K562 (cell line): Measurements from ENCODE around the gene TEKT2. TPM values are rescaled to one million over a fixed set of nuclear protein-coding genes. Genes with fewer than 3 reads are reported as not detected.

Experiments
- DMBX1 ChIP-seq: fragments of 250-450 bp; sonication (Bioruptor Pico); IDR thresholded peaks from 2 replicates; pipeline ENCODE4 v1.8.0; 2022; ENCODE audit warnings: inconsistent platforms, mild to moderate bottlenecking, moderate library complexity, borderline replicate concordance
- ETV1 ChIP-seq: fragments of 450-650 bp; conservative IDR thresholded peaks from 2 replicates; pipeline ENCODE4 v1.6.1; 2016; ENCODE audit warnings: missing genetic modification characterization, control low read depth, low read depth, missing compliant biosample characterization
- FOSL1 ChIP-seq: fragments of 200-800 bp; sonication (Bioruptor generic); conservative IDR thresholded peaks from 2 replicates; pipeline ENCODE4 v1.6.1; 2016; ENCODE audit warnings: missing genetic modification characterization, missing compliant biosample characterization
- GATA2 ChIP-seq: sonication (generic); formaldehyde crosslinking; IDR thresholded peaks from 2 replicates; pipeline ENCODE4 v1.4.0; 2020; ENCODE audit warnings: mild to moderate bottlenecking, missing genetic modification reagents
- HIVEP1 ChIP-seq: fragments of 250-450 bp; sonication (Bioruptor Pico); IDR thresholded peaks from 2 replicates; pipeline ENCODE4 v1.4.0; 2020; ENCODE audit warnings: mild to moderate bottlenecking
- ID3 ChIP-seq, 2 experiments: fragments of 250-450 bp in 1 of 2; fragments of 450-650 bp in 1 of 2; sonication (Bioruptor Pico) in 1 of 2; IDR thresholded peaks; 2 replicates each; pipeline versions ENCODE4 v1.6.1 to v1.8.0; 2016 to 2021; ENCODE audit warnings: mild to moderate bottlenecking in 2 of 2, moderate library complexity in 2 of 2, missing compliant biosample characterization in 1 of 2, missing genetic modification characterization in 1 of 2
- ILF3 ChIP-seq: fragments of 450-650 bp; IDR thresholded peaks from 2 replicates; pipeline ENCODE4 v1.6.1; 2018; ENCODE audit warnings: antibody characterized with exemption, mild to moderate bottlenecking, moderate library complexity, borderline replicate concordance
- KLF16 ChIP-seq: IDR thresholded peaks from 2 replicates; pipeline ENCODE4 v1.6.1; 2016; ENCODE audit warnings: antibody characterized with exemption
- LARP7 ChIP-seq: fragments of 450-650 bp; IDR thresholded peaks from 2 replicates; pipeline ENCODE4 v1.6.1; 2016
- NFE2 ChIP-seq: IDR thresholded peaks from 2 replicates; pipeline ENCODE4 v1.6.1; 2014; ENCODE audit warnings: antibody characterized with exemption, low read depth
- PTRF ChIP-seq: fragments of 450-650 bp; IDR thresholded peaks from 2 replicates; pipeline ENCODE4 v1.6.1; 2016; ENCODE audit warnings: mild to moderate bottlenecking, missing genetic modification characterization, missing compliant biosample characterization
- RAD21 ChIP-seq, 2 experiments: fragments of 250-450 bp in 1 of 2; fragments of 450-650 bp in 1 of 2; sonication (Bioruptor Pico) in 1 of 2; formaldehyde crosslinking in 1 of 2; IDR thresholded peaks in 1 of 2; conservative IDR thresholded peaks in 1 of 2; 2 replicates each; pipeline versions ENCODE4 v1.4.0 to v1.8.0; 2020 to 2022; ENCODE audit warnings: mild to moderate bottlenecking in 2 of 2, moderate library complexity in 1 of 2
- RB1 ChIP-seq: fragments of 450-650 bp; IDR thresholded peaks from 2 replicates; pipeline ENCODE4 v1.6.1; 2017; ENCODE audit warnings: low read depth, mild to moderate bottlenecking
- RNF2 ChIP-seq: sonication (generic); IDR thresholded peaks from 2 replicates; pipeline ENCODE4 v1.6.1; 2016
- SIRT6 ChIP-seq: IDR thresholded peaks from one replicate; pipeline ENCODE4 v1.6.1; 2012; ENCODE audit warnings: low read depth, mild to moderate bottlenecking, control low read depth, inconsistent platforms, low read length, moderate library complexity
- SNRNP70 ChIP-seq: fragments of 200-400 bp; formaldehyde crosslinking; optimal IDR thresholded peaks from 2 replicates; pipeline ENCODE3; 2017; ENCODE audit warnings: low read depth, low read length
- SOX6 ChIP-seq: fragments of 450-650 bp; IDR thresholded peaks from 2 replicates; pipeline ENCODE4 v1.6.1; 2014; ENCODE audit warnings: mild to moderate bottlenecking
- TARDBP ChIP-seq: fragments of 450-650 bp; IDR thresholded peaks from 2 replicates; pipeline ENCODE4 v1.6.1; 2016
- TBL1XR1 ChIP-seq, 2 experiments: IDR thresholded peaks; 2 replicates each; pipeline ENCODE4 v1.6.1; 2012; ENCODE audit warnings: improper control_type of control experiment in 2 of 2, low read length in 2 of 2, mild to moderate bottlenecking in 1 of 2
- YY1 ChIP-seq, 3 experiments: IDR thresholded peaks; 2 replicates each; pipeline ENCODE4 v1.6.1; 2011; ENCODE audit warnings: low read length in 2 of 3, mild to moderate bottlenecking in 2 of 3, moderate library complexity in 2 of 3, borderline replicate concordance in 1 of 3, control low read depth in 1 of 3, low read depth in 1 of 3; ENCODE audit not compliant: insufficient read depth in 3 of 3, insufficient replicate concordance in 2 of 3, control insufficient read depth in 1 of 3, insufficient read length in 1 of 3; ENCODE audit errors: extremely low read depth in 1 of 3
- ZC3H4 ChIP-seq: sonication (generic); formaldehyde crosslinking; IDR thresholded peaks from 2 replicates; pipeline ENCODE4 v1.9.0; 2021; ENCODE audit warnings: missing genetic modification reagents, borderline replicate concordance
- ZNF274 ChIP-seq: IDR thresholded peaks from 2 replicates; pipeline ENCODE4 v1.6.1; 2011; ENCODE audit warnings: low read depth, mild to moderate bottlenecking, low read length, moderate library complexity, borderline replicate concordance
- ZNF41 ChIP-seq: fragments of 250-450 bp; sonication (Bioruptor Pico); conservative IDR thresholded peaks from 2 replicates; pipeline ENCODE4 v1.4.0; 2020; ENCODE audit warnings: mild to moderate bottlenecking
- ZNF518B ChIP-seq: fragments of 250-450 bp; sonication (Bioruptor Pico); IDR thresholded peaks from 2 replicates; pipeline ENCODE4 v1.5.0; 2021; ENCODE audit warnings: mild to moderate bottlenecking, moderate library complexity
- polyA plus RNA-seq, 8 experiments: library from polyadenylated mRNA; depleted of rRNA in 4 of 8; stranded (reverse) in 5 of 8; unstranded in 3 of 8; fragments of >200 nt; fragmentation: Nextera tagmentation in 2 of 8; fragmentation: Illumina TruSeq in 1 of 8; extraction: Ambion mirVana in 2 of 8; extraction: Trizol in 1 of 8; gene quantifications; 2 replicates each; pipeline versions ENCODE4 v1.2.1 to v1.2.3, GENCODE V29; 2011 to 2014; ENCODE audit warnings: inconsistent platforms in 1 of 8, missing spikeins in 1 of 8
- total RNA-seq, 7 experiments: library from RNA; depleted of rRNA in 6 of 7; stranded (reverse); fragments of >200 nt in 6 of 7; fragmentation: Illumina TruSeq in 2 of 7; extraction: Trizol in 2 of 7; gene quantifications; 2 replicates each; pipeline versions ENCODE4 v1.2.1 to v1.2.3, GENCODE V29; 2011 to 2021; ENCODE audit warnings: low replicate concordance in 1 of 7

Gene TEKT2
- total and polyA plus RNA-seq, 9 of the 15 experiments (the other 6 are each of a cell fraction or from before 2014, with no cell fraction given): 0.06 to 0.94 (median 0.30) TPM; not detected in 1

GRCh38 chr1:36088577-36089392 lies 4.9 kb downstream of the TEKT2 start, which contains the start of gene ADPRS (continued):
- TF ChIP-seq ZNF518B (CRISPR knock-in tag) (no peak), ZNF274 (no peak; the same call in 1 of the 2 replicates), ZC3H4 (CRISPR knock-in tag) (no peak), RNF2 (peak; percentile 64), NFE2 (0 out of 2 replicates have a peak, but pooled peaks have one; percentile 17), FOSL1 (tag) (0 out of 2 replicates have a peak, but pooled peaks have one; percentile 37), PTRF (tag) (no peak), SOX6 (peak; percentile 73), RAD21 (CRISPR knock-in tag; conservative IDR thresholded peaks at IDR 0.05 in 1 of 2, IDR thresholded peaks at IDR 0.05 in 1 of 2) (peak; percentile 40 to 63; a peak in 3 of 4 replicates), HIVEP1 (CRISPR knock-in tag) (no peak), TBL1XR1 (IDR thresholded peaks at IDR 0.05; ENCODE audit: low read length in 2 of 2) (peak in 1 of 2 experiments; percentile 29; a peak in 1 of 4 replicates), ILF3 (peak; percentile 67; the same call in 1 of the 2 replicates), TARDBP (peak; percentile 83; the same call in 1 of the 2 replicates), SNRNP70 (no peak), KLF16 (0 out of 2 replicates have a peak, but pooled peaks have one; percentile 17), YY1 (IDR thresholded peaks at IDR 0.05; ENCODE audit: borderline replicate concordance in 1 of 3, control insufficient read depth in 1 of 3, extremely low read depth in 1 of 3, insufficient read depth in 3 of 3, insufficient read length in 1 of 3, insufficient replicate concordance in 2 of 3, low read depth in 1 of 3, low read length in 2 of 3) (peak; percentile 89 to 97 (median 96)), SIRT6 (no peak), ID3 (CRISPR knock-in tag; IDR thresholded peaks at IDR 0.05) (no peak), ID3 (tag; IDR thresholded peaks at IDR 0.05) (peak; percentile 87), LARP7 (no peak), DMBX1 (CRISPR knock-in tag) (peak; percentile 67), RB1 (peak; percentile 99), ETV1 (tag) (peak; percentile 96), GATA2 (CRISPR knock-in tag) (no peak), ZNF41 (0 out of 2 replicates have a peak, but pooled peaks have one; percentile 29)
